ENCODE measurements around the gene C19orf44. TPM values are rescaled to one million over a fixed set of nuclear protein-coding genes. Genes with fewer than 3 reads are reported as not detected.
"Not testable (repeated sequence)": the region's sequence is repeated elsewhere in the genome, so short reads cannot be mapped to it uniquely, and the experiment has no call there.

C19orf44 gene
- total and polyA plus RNA-seq, 9 donors: 2.8 to 9.3 (median 8.1) TPM

GRCh38 chr19:16466802-16467427 lies 29.3 kb upstream of the C19orf44 start:
- not testable (repeated sequence) for H3K27ac ChIP-seq (ENCODE audit: low read length); H3K36me3 ChIP-seq (ENCODE audit: control insufficient read depth, insufficient read depth, low read length)
- 86% methylated on average over 2 of the region's 12 CpGs for WGBS (ENCODE audit: insufficient coverage)

GRCh38 chr19:16467581-16467980 lies 28.6 kb upstream of the C19orf44 start:
- WGBS (ENCODE audit: insufficient coverage): 40% methylated on average over 1 of the region's 6 CpGs
- no peak for DNase-seq
- Histone ChIP-seq H3K27me3 (ENCODE audit: control insufficient read depth, insufficient read depth, low read length) (no peaks in the 10 kb centered on the region), H3K27ac (ENCODE audit: low read length) (no peak overlapping the region), H3K4me1 (ENCODE audit: control insufficient read depth, insufficient read depth, low read length) (peaks cover 43% of the 10 kb centered on the region), H3K36me3 (ENCODE audit: control insufficient read depth, insufficient read depth, low read length) (peaks cover 8% of the 10 kb centered on the region), H3K9me3 (replicated peaks; ENCODE audit: control insufficient read depth, low read depth, low read length) (no peaks in the 10 kb centered on the region), H3K4me3 (ENCODE audit: low read length) (no peak overlapping the region)

More at GRCh38 chr19:16466802-16467427, 29.3 kb upstream of the C19orf44 start:
- H3K27me3 ChIP-seq (ENCODE audit: control insufficient read depth, insufficient read depth, low read length); DNase-seq; H3K4me3 ChIP-seq (ENCODE audit: low read length); H3K9me3 ChIP-seq (replicated peaks; ENCODE audit: control insufficient read depth, low read depth, low read length): not testable (repeated sequence)
- H3K4me1 ChIP-seq (ENCODE audit: control insufficient read depth, insufficient read depth, low read length): peaks cover 43% of the 10 kb centered on the region

DNA sequence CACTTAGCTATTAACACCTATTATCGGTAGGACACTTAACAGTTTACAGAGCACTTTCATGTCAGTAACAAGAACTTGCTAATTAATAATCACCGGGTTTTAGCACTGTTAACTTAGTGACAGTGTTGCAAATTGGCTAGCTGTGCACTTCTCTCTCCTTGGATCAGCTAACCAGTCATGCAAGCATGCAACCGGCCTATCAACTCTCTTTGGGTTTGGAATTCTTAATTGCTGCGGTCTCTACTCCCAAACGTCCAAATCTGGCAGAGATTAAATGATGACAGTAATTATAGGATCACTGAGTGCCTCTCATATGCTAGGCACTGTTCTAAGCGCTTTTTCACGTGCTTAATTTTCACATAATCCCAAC lies 25.7 kb upstream of the C19orf44 start:
- Histone ChIP-seq H3K27ac (ENCODE audit: low read length) (no peak overlapping the region), H3K36me3 (ENCODE audit: control insufficient read depth, insufficient read depth, low read length) (peaks cover 4% of the 10 kb centered on the region), H3K27me3 (ENCODE audit: control insufficient read depth, insufficient read depth, low read length) (no peaks in the 10 kb centered on the region), H3K4me3 (ENCODE audit: low read length) (peak overlapping the region; percentile 73), H3K9me3 (replicated peaks; ENCODE audit: control insufficient read depth, low read depth, low read length) (no peaks in the 10 kb centered on the region), H3K4me1 (ENCODE audit: control insufficient read depth, insufficient read depth, low read length) (peaks cover 24% of the 10 kb centered on the region)
- no peak for DNase-seq
- WGBS (ENCODE audit: insufficient coverage): 8% methylated on average over 2 of the region's 7 CpGs

- Histone ChIP-seq H3K4me1 (ENCODE audit: control insufficient read depth, insufficient read depth, low read length) (peaks cover 24% of the 10 kb centered on the region), H3K9me3 (replicated peaks; ENCODE audit: control insufficient read depth, low read depth, low read length) (no peaks in the 10 kb centered on the region), H3K27ac (ENCODE audit: low read length) (peak overlapping the region; percentile 47), H3K36me3 (ENCODE audit: control insufficient read depth, insufficient read depth, low read length) (peaks cover 4% of the 10 kb centered on the region), H3K4me3 (ENCODE audit: low read length) (peak overlapping the region; percentile 73), H3K27me3 (ENCODE audit: control insufficient read depth, insufficient read depth, low read length) (no peaks in the 10 kb centered on the region)
- DNase-seq: peak; percentile 45
- WGBS (ENCODE audit: insufficient coverage): under 1% methylated on average over 64 of the region's 67 CpGs
These were observed 25.0 kb upstream of the C19orf44 start for GRCh38 chr19:16470911-16471811.

GRCh38 chr19:16472559-16472899 lies 23.7 kb upstream of the C19orf44 start:
- H3K27me3 ChIP-seq (ENCODE audit: control insufficient read depth, insufficient read depth, low read length); DNase-seq; H3K36me3 ChIP-seq (ENCODE audit: control insufficient read depth, insufficient read depth, low read length); H3K9me3 ChIP-seq (replicated peaks; ENCODE audit: control insufficient read depth, low read depth, low read length): not testable (repeated sequence)
- H3K4me3 ChIP-seq (ENCODE audit: low read length): peak overlapping the region; percentile 69
- WGBS (ENCODE audit: insufficient coverage): no CpG with 5 or more reads among the region's 2 CpGs
- peaks cover 24% of the 10 kb centered on the region for H3K4me1 ChIP-seq (ENCODE audit: control insufficient read depth, insufficient read depth, low read length)
- peak overlapping the region; percentile 77 for H3K27ac ChIP-seq (ENCODE audit: low read length)

- no CpG with 5 or more reads among the region's 2 CpGs for WGBS (ENCODE audit: insufficient coverage)
- Histone ChIP-seq H3K27me3 (ENCODE audit: control insufficient read depth, insufficient read depth, low read length) (no peaks in the 10 kb centered on the region), H3K27ac (ENCODE audit: low read length) (no peak overlapping the region), H3K36me3 (ENCODE audit: control insufficient read depth, insufficient read depth, low read length) (peaks cover 4% of the 10 kb centered on the region), H3K4me3 (ENCODE audit: low read length) (no peak overlapping the region), H3K4me1 (ENCODE audit: control insufficient read depth, insufficient read depth, low read length) (peaks cover 22% of the 10 kb centered on the region), H3K9me3 (replicated peaks; ENCODE audit: control insufficient read depth, low read depth, low read length) (no peaks in the 10 kb centered on the region)
- DNase-seq: no peak
These were observed 23.2 kb upstream of the C19orf44 start for GRCh38 chr19:16472992-16473391.

DNA sequence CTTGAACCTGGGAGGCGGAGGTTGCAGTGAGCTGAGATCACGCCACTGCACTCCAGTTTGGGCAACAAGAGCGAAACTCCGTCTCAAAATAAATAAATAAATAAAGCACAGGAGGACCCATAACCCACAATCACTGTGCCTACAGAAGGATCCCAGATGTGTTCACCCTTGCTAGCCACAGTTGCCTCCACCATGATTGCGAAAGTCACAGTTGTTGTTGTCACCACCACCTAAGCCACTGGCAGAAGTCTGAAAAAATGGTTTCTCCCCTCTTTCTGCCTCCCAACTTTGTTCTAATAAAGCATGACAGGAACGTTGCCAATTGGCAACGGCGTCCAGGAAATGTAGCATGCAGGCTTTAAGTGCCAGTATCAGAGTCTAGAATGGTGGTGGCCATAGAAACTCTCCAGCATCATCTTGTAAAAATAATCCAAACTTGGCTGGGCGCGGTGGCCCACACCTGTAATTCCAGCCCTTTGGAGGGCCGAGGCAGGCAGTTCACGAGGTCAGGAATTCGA lies 22.3 kb upstream of the C19orf44 start:
- no peaks in the 10 kb centered on the region for H3K27me3 ChIP-seq (ENCODE audit: control insufficient read depth, insufficient read depth, low read length)
- H3K36me3 ChIP-seq (ENCODE audit: control insufficient read depth, insufficient read depth, low read length): peaks cover 4% of the 10 kb centered on the region
- H3K9me3 ChIP-seq (replicated peaks; ENCODE audit: control insufficient read depth, low read depth, low read length): no peaks in the 10 kb centered on the region
- peaks cover 20% of the 10 kb centered on the region for H3K4me1 ChIP-seq (ENCODE audit: control insufficient read depth, insufficient read depth, low read length)
- peak; percentile 58 for DNase-seq
- WGBS (ENCODE audit: insufficient coverage): 92% methylated on average over 1 of the region's 13 CpGs
- H3K27ac ChIP-seq (ENCODE audit: low read length): no peak overlapping the region
- H3K4me3 ChIP-seq (ENCODE audit: low read length): no peak overlapping the region

GRCh38 chr19:16476401-16476800 lies 19.8 kb upstream of the C19orf44 start:
- no peaks in the 10 kb centered on the region for H3K27me3 ChIP-seq (ENCODE audit: control insufficient read depth, insufficient read depth, low read length)
- H3K4me3 ChIP-seq (ENCODE audit: low read length): no peak overlapping the region
- no peak for DNase-seq
- H3K36me3 ChIP-seq (ENCODE audit: control insufficient read depth, insufficient read depth, low read length): no peaks in the 10 kb centered on the region
- no peaks in the 10 kb centered on the region for H3K9me3 ChIP-seq (replicated peaks; ENCODE audit: control insufficient read depth, low read depth, low read length)
- peaks cover 4% of the 10 kb centered on the region for H3K4me1 ChIP-seq (ENCODE audit: control insufficient read depth, insufficient read depth, low read length)
- H3K27ac ChIP-seq (ENCODE audit: low read length): no peak overlapping the region
- no CpG with 5 or more reads among the region's 3 CpGs for WGBS (ENCODE audit: insufficient coverage)

- no peaks in the 10 kb centered on the region for H3K27me3 ChIP-seq (ENCODE audit: control insufficient read depth, insufficient read depth, low read length)
- H3K36me3 ChIP-seq (ENCODE audit: control insufficient read depth, insufficient read depth, low read length): no peaks in the 10 kb centered on the region
- WGBS (ENCODE audit: insufficient coverage): 91% methylated on average over 1 of the region's 1 CpG
- H3K27ac ChIP-seq (ENCODE audit: low read length): no peak overlapping the region
- H3K4me1 ChIP-seq (ENCODE audit: control insufficient read depth, insufficient read depth, low read length): peaks cover 2% of the 10 kb centered on the region
- no peak for DNase-seq
- no peaks in the 10 kb centered on the region for H3K9me3 ChIP-seq (replicated peaks; ENCODE audit: control insufficient read depth, low read depth, low read length)
- H3K4me3 ChIP-seq (ENCODE audit: low read length): no peak overlapping the region
These were observed 18.9 kb upstream of the C19orf44 start for GRCh38 chr19:16477311-16477710.

DNA sequence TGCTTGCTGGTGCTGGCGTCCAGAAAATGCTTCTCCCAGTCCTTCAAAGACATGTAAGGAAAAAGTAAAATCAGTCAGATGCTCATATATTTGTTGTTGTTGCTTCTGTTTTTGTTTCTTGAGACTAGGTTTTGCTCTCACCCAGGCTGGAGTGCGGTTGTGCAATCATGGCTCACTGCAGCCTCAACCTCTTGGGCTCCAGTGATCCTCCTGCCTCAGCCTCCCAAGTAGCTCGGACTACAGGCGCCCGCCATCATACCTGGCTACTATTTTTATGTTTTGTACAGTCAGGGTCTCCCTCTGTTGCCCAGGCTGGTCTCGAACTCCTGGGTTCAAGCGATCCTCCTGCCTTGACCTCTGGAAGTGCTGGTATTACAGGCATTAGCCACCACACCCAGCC lies 13.4 kb upstream of the C19orf44 start:
- WGBS (ENCODE audit: insufficient coverage): 91% methylated on average over 4 of the region's 7 CpGs
- no peaks in the 10 kb centered on the region for H3K4me1 ChIP-seq (ENCODE audit: control insufficient read depth, insufficient read depth, low read length)
- no peak for DNase-seq
- no peak overlapping the region for H3K4me3 ChIP-seq (ENCODE audit: low read length)
- no peaks in the 10 kb centered on the region for H3K9me3 ChIP-seq (replicated peaks; ENCODE audit: control insufficient read depth, low read depth, low read length)
- H3K27ac ChIP-seq (ENCODE audit: low read length): no peak overlapping the region
- H3K36me3 ChIP-seq (ENCODE audit: control insufficient read depth, insufficient read depth, low read length): no peaks in the 10 kb centered on the region
- no peaks in the 10 kb centered on the region for H3K27me3 ChIP-seq (ENCODE audit: control insufficient read depth, insufficient read depth, low read length)

Measured in muscle of leg (tissue), 11 donors.